Right ventricle myocardium inferior (tissue), 1 donor: ENCODE results near the gene BANK1. TPM values are rescaled to one million over a fixed set of nuclear protein-coding genes. Genes with fewer than 3 reads are reported as not detected.

Experiments used
- ATAC-seq: fragments of 200-7000 bp; cut with Tn5 transposase; one replicate; pipeline ENCODE4 v1.9.1; 2020; ENCODE audit warnings: mild to moderate bottlenecking, moderate library complexity
- DNase-seq: peaks from one replicate; pipeline ENCODE4 v3.0.0; 2021; ENCODE audit errors: missing footprints
- intact Hi-C: fragments of 100-400 bp; cut with DNase I; formaldehyde crosslinking; loops from one replicate; pipeline ENCODE4 v1.11.0; 2022
- long read RNA-seq: library from polyadenylated mRNA; unstranded; transcript quantifications from one replicate; pipeline ENCODE4 v2.0.0, GENCODE V29; 2021
- total RNA-seq: library from RNA; stranded (reverse); fragmentation: NEBNext Ultra II Directional; extraction: Animal tissue kit (Norgen Biotek cat#: 25700); gene quantifications from one replicate; pipeline ENCODE4 v1.2.1, GENCODE V29; 2021
- donor health status: DM: no; HTN: yes; CAD: no; lungs with severe emphysema.

BANK1 gene
- total RNA-seq, result 0.35 TPM
- long read RNA-seq, partial matches to known transcripts, result 0 of 1 reads
- long read RNA-seq, other reads (novel, unspliced or antisense), result 0 of 1 reads

- peak; percentile 77 for DNase-seq
- intact Hi-C loops, result no loop called here
- ATAC-seq, result peak; percentile 52
These were observed at the start of gene BANK1 for GRCh38 chr4:101790521-101791181. Gene BANK1 (plus strand): TSS chr4:101790730. CDS start chr4:101790881, 151 bp downstream.

GRCh38 chr4:101753721-101754120 is 36.8 kb upstream of the BANK1 start:
- DNase-seq, result no peak
- intact Hi-C loops, result no loop called here
- ATAC-seq, result no peak

GRCh38 chr4:101756181-101756580 is 34.3 kb upstream of the BANK1 start:
- intact Hi-C loops, result no loop called here
- DNase-seq, result no peak
- ATAC-seq, result no peak

GRCh38 chr4:101761405-101761804 is 29.1 kb upstream of the BANK1 start:
- DNase-seq (no peak), ATAC-seq (no peak)
- intact Hi-C loops, result no loop called here

GRCh38 chr4:101762025-101762424 is 28.5 kb upstream of the BANK1 start:
- DNase-seq, result no peak
- no peak for ATAC-seq
- intact Hi-C loops, result no loop called here

GRCh38 chr4:101762534-101762933 is 28.0 kb upstream of the BANK1 start:
- intact Hi-C loops, result no loop called here
- no peak for DNase-seq
- no peak for ATAC-seq

GRCh38 chr4:101763576-101763975 is 27.0 kb upstream of the BANK1 start:
- ATAC-seq (no peak), DNase-seq (no peak)
- intact Hi-C loops, result no loop called here

GRCh38 chr4:101774807-101775206 is 15.7 kb upstream of the BANK1 start:
- DNase-seq (no peak), ATAC-seq (no peak)
- intact Hi-C loops, result no loop called here

- DNase-seq, result no peak
- no peak for ATAC-seq
- intact Hi-C loops, result no loop called here
These were observed 13.1 kb upstream of the BANK1 start for GRCh38 chr4:101777431-101777830.

- no peak for ATAC-seq
- intact Hi-C loops, result no loop called here
These were observed 10.2 kb upstream of the BANK1 start for GRCh38 chr4:101780284-101780683.

GRCh38 chr4:101782546-101782945 is 8.0 kb upstream of the BANK1 start:
- DNase-seq, result no peak
- intact Hi-C loops, result no loop called here
- ATAC-seq, result no peak

More at GRCh38 chr4:101780284-101780683, 10.2 kb upstream of the BANK1 start:
- DNase-seq, result no peak

GRCh38 chr4:101784957-101785356 is 5.6 kb upstream of the BANK1 start:
- ATAC-seq, result no peak
- no peak for DNase-seq
- intact Hi-C loops, result no loop called here

- no peak for DNase-seq
- ATAC-seq, result no peak
- intact Hi-C loops, result no loop called here
These were observed 5.0 kb upstream of the BANK1 start for GRCh38 chr4:101785486-101785885.

- ATAC-seq (no peak), DNase-seq (no peak)
- intact Hi-C loops, result no loop called here
These were observed 2.7 kb upstream of the BANK1 start for GRCh38 chr4:101787701-101788316.

GRCh38 chr4:101791182-101791558 is 640 bp downstream of the BANK1 start:
- intact Hi-C loops, result no loop called here
- no peak for DNase-seq
- ATAC-seq, result no peak

- DNase-seq (no peak), ATAC-seq (no peak)
- intact Hi-C loops, result no loop called here
These were observed 1.6 kb downstream of the BANK1 start for GRCh38 chr4:101792056-101792590.

GRCh38 chr4:101793397-101793796 is 2.9 kb downstream of the BANK1 start:
- ATAC-seq, result no peak
- intact Hi-C loops, result no loop called here
- DNase-seq, result no peak

- intact Hi-C loops, result no loop called here
- ATAC-seq (no peak), DNase-seq (no peak)
These were observed 4.3 kb downstream of the BANK1 start for GRCh38 chr4:101794806-101795205.

GRCh38 chr4:101795704-101796103 is 5.2 kb downstream of the BANK1 start:
- DNase-seq, result no peak
- ATAC-seq, result no peak
- intact Hi-C loops, result no loop called here

- no peak for DNase-seq
- intact Hi-C loops, result no loop called here
- ATAC-seq, result no peak
These were observed 11.4 kb downstream of the BANK1 start for GRCh38 chr4:101801958-101802357.
